Loucy (cell line): ENCODE data around the gene KCTD19.

Experiments
- EZH2phosphoT487 ChIP-seq: fragments of 200-600 bp; IDR thresholded peaks from 2 replicates; pipeline ENCODE4 v1.6.1; 2018; ENCODE audit warnings: antibody characterized with exemption, mild to moderate bottlenecking, moderate library complexity, borderline replicate concordance
- TF ChIP-seq, protein P1 (sequence below): fragments of 200-600 bp; sonication (generic); conservative IDR thresholded peaks from 2 replicates; pipeline ENCODE4 v1.5.1; 2014; ENCODE audit warnings: mild to moderate bottlenecking, antibody characterized with exemption, low read length

DNA sequence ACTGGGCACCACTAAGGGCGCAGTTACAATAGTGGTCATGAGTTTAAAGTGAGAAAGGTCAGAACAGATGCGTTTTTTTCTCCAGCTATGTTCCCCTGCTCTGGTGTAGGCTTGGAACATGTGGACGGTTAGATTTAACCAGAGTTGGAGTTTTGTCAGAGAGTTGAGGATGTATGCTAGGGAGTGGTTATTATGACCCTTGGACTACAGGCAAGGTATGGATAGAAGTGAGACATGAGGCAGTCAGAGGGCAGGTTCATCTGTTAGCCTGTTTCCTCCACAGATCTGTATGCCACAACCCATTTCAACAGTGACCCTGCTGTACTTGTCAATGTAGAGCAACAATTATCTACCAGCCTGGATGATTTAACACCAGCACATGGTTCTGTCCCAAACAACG, 44.1 kb upstream of the KCTD19 start:
- TF ChIP-seq, protein P1, sequence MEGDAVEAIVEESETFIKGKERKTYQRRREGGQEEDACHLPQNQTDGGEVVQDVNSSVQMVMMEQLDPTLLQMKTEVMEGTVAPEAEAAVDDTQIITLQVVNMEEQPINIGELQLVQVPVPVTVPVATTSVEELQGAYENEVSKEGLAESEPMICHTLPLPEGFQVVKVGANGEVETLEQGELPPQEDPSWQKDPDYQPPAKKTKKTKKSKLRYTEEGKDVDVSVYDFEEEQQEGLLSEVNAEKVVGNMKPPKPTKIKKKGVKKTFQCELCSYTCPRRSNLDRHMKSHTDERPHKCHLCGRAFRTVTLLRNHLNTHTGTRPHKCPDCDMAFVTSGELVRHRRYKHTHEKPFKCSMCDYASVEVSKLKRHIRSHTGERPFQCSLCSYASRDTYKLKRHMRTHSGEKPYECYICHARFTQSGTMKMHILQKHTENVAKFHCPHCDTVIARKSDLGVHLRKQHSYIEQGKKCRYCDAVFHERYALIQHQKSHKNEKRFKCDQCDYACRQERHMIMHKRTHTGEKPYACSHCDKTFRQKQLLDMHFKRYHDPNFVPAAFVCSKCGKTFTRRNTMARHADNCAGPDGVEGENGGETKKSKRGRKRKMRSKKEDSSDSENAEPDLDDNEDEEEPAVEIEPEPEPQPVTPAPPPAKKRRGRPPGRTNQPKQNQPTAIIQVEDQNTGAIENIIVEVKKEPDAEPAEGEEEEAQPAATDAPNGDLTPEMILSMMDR, result no peak
- no peak for TF ChIP-seq EZH2phosphoT487
